AG10803 (cell line): ENCODE data around the gene HLA-DQB1.
"Not testable (repeated sequence)": the region's sequence is repeated elsewhere in the genome, so short reads cannot be mapped to it uniquely, and the experiment has no call there.

Experiments
- DNase-seq: peaks from one replicate; pipeline ENCODE4 v3.0.0; 2010; ENCODE audit warnings: low read depth
- H3K4me3 ChIP-seq: 2 replicates; pipeline ENCODE4 v1.5.1; 2011; ENCODE audit warnings: mild to moderate bottlenecking, low read length, control low read depth
- CTCF ChIP-seq: conservative IDR thresholded peaks from 2 replicates; pipeline ENCODE4 v1.5.1; 2011; ENCODE audit warnings: mild to moderate bottlenecking, low read length, control low read depth, inconsistent platforms

Gene HLA-DQB1

GRCh38 chr6:32692019-32692418, 25.6 kb upstream of the HLA-DQB1 start:
- DNase-seq: no peak
- no peak for TF ChIP-seq CTCF
- H3K4me3 ChIP-seq: no peak overlapping the region

- H3K4me3 ChIP-seq: no peak overlapping the region
- DNase-seq: no peak
Measured at GRCh38 chr6:32689531-32690501, 23.4 kb upstream of the HLA-DQB1 start.

GRCh38 chr6:32685603-32686002, 19.1 kb upstream of the HLA-DQB1 start:
- no peak for TF ChIP-seq CTCF
- peak; percentile 6 for DNase-seq
- no peak overlapping the region for H3K4me3 ChIP-seq

More at GRCh38 chr6:32689531-32690501, 23.4 kb upstream of the HLA-DQB1 start:
- TF ChIP-seq CTCF: no peak

- H3K4me3 ChIP-seq: no peak overlapping the region
- TF ChIP-seq CTCF: no peak
- DNase-seq: no peak
Measured at GRCh38 chr6:32684246-32684645, 17.8 kb upstream of the HLA-DQB1 start.

GRCh38 chr6:32680055-32680454, 13.6 kb upstream of the HLA-DQB1 start:
- DNase-seq: no peak
- H3K4me3 ChIP-seq: no peak overlapping the region
- TF ChIP-seq CTCF: no peak

- no peak for TF ChIP-seq CTCF
- no peak for DNase-seq
- no peak overlapping the region for H3K4me3 ChIP-seq
Measured at GRCh38 chr6:32679492-32679891, 13.0 kb upstream of the HLA-DQB1 start.

- H3K4me3 ChIP-seq, DNase-seq: not testable (repeated sequence)
Measured at GRCh38 chr6:32674123-32674522, 7.7 kb upstream of the HLA-DQB1 start.

GRCh38 chr6:32671908-32672307, 5.5 kb upstream of the HLA-DQB1 start:
- DNase-seq, H3K4me3 ChIP-seq: not testable (repeated sequence)
